Activated CD4-positive, CD25-positive, alpha-beta regulatory T cell treated with anti-CD3 and anti-CD28 coated beads, Interleukin-2, amount 50 U/mL, for 24 hours (primary cell): Measurements from ENCODE around the gene SLC2A1.

Experiments used
- ATAC-seq, 2 donors: fragments of 150-1000 bp; cut with Tn5 transposase; one replicate each; pipeline ENCODE4 v1.10.0; 2021; ENCODE audit warnings: mild to moderate bottlenecking in 1 of 2, moderate library complexity in 1 of 2

The SLC2A1 gene

DNA sequence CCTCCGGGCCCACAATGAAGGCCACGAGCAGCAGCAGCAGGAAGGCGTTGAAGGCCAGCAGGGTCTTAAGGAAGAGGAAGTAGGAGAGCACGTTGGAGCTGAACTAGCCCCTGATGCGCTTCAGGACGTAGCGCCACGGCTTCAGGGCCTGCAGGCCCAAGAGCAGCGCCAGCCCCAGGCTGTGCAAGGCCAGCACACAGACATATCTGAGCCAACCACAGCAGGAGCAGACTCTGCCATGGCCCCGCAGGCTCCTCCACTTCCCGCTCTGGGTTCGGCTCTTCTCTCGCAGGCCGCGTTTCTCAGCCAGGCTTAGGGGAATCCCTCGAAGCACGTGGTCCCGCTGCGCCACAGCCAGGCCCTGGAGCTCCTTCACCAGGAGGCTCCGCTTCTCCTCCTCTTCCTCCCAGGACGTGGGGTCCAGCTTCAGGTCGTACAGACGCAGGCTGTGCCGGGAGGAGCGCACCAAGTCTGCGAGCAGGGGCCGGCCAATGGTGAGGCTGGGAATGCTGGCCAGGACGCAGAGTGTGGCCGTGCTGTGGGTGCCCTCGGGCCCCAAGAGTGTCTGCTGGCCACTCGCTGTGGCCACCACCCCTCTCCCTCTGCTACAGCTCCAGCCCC lies 70.5 kb downstream of the SLC2A1 start:
- no peak for ATAC-seq

DNA sequence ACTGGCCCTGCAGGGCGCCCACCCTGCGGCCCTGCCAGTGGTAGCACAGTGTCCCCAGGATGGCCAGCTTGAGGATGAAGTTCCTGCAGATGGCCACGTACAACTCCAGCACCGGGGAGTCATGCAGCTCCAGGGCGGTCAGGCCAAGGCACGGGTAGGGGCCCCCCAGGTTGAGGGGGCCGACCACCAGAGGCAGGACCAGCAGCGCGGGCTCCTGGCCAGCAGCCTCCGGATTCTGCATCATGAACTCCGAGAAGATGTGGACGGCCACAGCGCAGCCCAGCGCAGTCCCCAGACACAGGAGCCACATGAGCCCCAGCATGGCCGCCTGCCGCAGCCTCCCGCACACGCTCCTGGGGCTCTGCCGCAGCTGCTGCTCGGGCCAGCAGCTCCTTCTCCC lies 71.3 kb downstream of the SLC2A1 start:
- no peak for ATAC-seq

DNA sequence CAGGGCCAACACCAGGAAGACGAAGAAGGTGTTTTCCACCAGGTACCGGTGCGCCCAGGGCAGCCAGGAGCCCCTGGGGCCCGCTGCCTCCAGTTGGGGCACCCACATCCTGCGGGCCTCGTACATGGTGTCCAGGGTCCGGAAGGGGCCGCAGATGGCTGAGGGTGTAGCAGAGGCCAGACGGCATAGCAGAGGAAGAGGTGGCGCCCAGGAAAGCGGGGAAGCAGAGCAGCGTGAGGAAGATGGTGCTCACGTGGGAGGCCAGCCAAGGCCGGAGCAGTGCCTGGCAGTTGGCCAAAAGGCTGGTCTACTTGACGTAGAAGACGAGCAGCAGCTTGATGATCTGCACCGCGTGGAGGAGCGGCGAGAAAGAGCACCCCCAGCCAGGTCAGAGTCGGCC lies 71.9 kb downstream of the SLC2A1 start:
- ATAC-seq = no peak

DNA sequence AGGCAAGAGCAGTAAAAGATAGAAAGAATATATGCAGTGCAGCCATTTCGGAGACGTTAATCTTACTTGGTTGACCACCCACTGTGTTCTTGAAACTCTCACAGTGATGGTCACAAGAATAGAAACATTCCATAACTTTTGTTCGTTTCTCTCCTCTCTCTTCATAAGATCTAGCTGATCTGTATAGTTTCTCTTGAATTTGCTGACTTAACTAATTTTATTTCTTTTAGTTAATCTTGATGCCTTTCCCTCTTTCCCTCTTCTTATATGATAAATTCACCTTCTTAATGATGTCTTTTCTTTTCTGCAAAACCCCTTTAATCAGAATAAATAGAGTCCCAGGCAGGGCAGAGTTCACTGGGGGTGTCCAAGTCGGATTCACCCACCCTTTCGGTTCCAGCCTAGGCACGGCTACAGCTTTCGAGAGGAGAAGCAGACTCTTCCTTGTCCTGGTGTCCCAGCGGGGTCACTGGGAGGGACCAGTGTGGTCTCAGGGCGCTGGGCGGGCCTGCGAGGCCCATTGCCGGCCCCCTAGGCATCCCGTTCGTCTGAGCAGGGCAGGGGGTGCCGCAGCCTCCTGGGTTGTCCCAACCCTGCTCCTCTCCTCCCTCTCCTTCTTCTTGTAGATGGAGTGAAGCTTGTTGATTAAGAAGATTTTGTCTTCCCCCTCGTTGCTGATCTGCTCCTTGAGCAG lies 72.5 kb downstream of the SLC2A1 start:
- no peak for ATAC-seq

DNA sequence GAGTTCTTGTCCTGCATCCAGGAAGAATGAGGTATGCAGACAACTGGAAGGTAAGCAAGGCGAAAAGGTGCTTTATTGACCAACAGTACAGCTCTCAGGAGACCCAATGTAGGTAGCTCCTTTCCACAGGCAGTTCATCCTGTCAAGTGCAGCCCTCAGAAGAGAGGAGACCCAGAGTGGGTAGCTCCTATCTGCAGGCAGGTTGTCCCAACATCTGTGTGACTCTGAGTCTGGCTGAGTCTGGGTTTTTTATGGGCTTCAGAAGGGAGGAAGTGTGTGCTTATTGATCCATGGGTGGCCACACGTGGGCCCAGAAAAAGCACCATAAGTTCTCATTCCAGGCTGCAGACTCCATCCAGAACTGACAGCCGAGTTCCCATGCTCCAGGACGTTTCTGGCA lies 78.3 kb downstream of the SLC2A1 start:
- no peak for ATAC-seq

DNA sequence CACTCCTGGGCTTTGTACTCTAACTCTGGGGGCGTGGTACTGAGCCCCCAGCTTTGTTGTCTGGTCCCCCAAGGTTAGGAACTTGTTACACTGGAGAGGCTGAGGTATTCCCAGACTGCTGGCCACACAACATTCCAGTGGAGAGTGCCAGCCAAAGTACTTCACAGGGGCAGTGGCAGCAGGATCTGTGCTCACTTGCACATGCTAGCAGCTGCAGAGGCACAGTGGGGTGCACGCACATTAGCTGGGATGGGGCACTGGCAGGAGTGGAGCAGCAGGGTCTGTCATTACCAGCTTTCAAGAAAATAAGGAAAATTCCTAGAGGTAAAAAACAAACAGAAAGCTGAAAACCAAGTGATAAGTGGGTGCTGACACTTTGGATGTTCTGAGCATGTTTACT lies 81.3 kb downstream of the SLC2A1 start:
- ATAC-seq = no peak

DNA sequence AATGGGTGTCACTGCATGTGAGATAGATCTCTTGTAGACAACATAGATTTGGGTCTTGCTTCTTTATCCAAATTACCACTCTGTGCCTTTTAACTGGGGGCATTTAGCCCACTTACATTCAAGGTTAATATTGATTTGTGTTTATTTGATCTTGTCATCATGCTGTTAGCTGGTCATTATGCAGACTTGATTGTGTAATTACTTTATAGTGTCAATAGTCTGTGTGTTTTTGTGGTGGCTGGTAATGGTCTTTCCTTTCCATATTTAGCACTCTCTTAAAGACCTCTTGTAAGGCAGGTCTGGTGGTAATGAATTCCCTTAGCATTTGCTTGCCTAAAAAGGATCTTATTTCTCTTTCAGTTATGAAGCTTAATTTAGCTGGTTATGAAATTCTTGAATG lies 82.7 kb downstream of the SLC2A1 start:
- no peak for ATAC-seq
